D721Med (cell line): ENCODE measurements around the gene DPP10.
A peak's percentile ranks its signal among the peaks of the same experiment; 100 is the strongest.

Experiments used
- DNase-seq: peaks from one replicate; pipeline ENCODE4 v3.0.0; 2011; ENCODE audit warnings: low spot score; ENCODE audit not compliant: insufficient read length
- FAIRE-seq: peaks from 2 replicates; lab custom pipeline; 2011; peaks lifted over from hg19 to GRCh38; lab: Jason Lieb, UNC
- CTCF ChIP-seq: IDR thresholded peaks from 2 replicates; pipeline ENCODE4 v1.5.1; 2012; ENCODE audit warnings: mild to moderate bottlenecking, control low read depth; ENCODE audit not compliant: insufficient read depth; ENCODE audit errors: missing control alignments

The DPP10 gene

DNA sequence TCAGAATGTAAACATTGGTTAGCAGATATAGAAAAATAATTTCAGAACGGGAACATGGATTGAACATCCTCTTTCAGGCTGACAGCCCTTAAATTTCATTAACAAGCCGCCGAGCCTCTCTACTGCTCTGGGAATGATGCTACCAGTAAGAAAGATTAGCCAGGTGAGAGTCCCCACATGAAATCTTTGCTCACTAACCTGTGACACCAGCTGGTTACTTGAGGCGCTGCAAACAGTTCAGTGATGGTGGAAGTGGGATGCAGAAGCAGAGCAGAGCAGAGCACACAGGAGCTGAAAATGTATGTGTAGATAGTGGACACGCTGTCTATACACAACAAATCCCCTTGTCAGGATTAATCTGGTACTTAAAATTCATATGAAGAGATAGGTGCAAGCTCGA is 721.1 kb downstream of the DPP10 start:
- DNase-seq, result no peak
- no peak for FAIRE-seq
- no peak for TF ChIP-seq CTCF

- FAIRE-seq (no peak), DNase-seq (no peak)
- peak; percentile 64 for TF ChIP-seq CTCF
These were observed 723.2 kb downstream of the DPP10 start for GRCh38 chr2:115165529-115166109.

DNA sequence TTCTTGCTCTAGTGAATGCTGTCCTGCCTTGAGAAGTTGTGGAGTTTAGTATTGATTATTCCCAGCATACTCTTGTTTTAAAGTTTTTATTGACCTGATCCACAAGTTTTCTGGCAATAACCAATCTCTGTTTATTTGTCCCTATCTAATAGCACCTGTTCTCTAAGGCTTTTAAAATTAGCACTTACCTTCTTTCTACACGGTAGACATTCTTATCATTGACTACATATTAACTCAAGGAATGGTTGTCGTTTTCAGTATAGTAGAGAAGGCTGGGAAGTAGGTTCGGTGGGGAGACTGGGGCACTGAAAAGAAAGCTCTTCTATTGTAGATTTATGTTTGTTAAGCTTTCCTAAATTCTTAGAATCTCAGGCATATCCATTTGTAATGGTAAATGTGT is 726.0 kb downstream of the DPP10 start:
- DNase-seq, result no peak
- no peak for TF ChIP-seq CTCF
- FAIRE-seq, result no peak

GRCh38 chr2:115169814-115170213 is 727.4 kb downstream of the DPP10 start:
- no peak for TF ChIP-seq CTCF
- DNase-seq (no peak), FAIRE-seq (no peak)

DNA sequence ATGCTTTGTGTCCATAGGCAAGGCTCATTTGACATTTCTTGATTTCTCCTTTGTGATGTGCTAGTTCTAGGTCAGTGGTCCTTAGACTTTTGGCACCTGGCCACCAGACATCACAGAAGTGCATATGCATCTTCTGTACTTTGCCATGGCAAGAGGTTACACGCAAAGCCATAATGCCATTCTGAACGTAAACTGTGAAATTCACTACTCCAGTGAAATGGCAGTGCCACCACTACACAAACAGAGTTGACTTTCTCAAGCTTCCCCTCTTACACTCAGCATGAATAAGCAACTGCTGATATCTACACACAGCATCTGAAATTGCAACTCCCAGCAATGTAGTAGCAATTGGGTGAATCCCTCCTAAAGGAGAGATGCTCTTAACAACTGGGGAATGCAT is 729.3 kb downstream of the DPP10 start:
- DNase-seq (no peak), FAIRE-seq (no peak)
- TF ChIP-seq CTCF, result no peak

- DNase-seq (no peak), FAIRE-seq (no peak)
- no peak for TF ChIP-seq CTCF
These were observed 732.2 kb downstream of the DPP10 start for GRCh38 chr2:115174651-115175050.

GRCh38 chr2:115183144-115183543 is 740.7 kb downstream of the DPP10 start:
- DNase-seq, result no peak
- TF ChIP-seq CTCF, result no peak
- no peak for FAIRE-seq
